Naive thymus-derived CD8-positive, alpha-beta T cell (primary cell): ENCODE data around the gene STON1. TPM values are rescaled to one million over a fixed set of nuclear protein-coding genes. Genes with fewer than 3 reads are reported as not detected.
"Not testable (repeated sequence)": the region's sequence is repeated elsewhere in the genome, so short reads cannot be mapped to it uniquely, and the experiment has no call there.

Experiments
- ATAC-seq, 2 donors: fragments of 150-1000 bp; cut with Tn5 transposase in 1 of 2; sonication (Bioruptor Pico), chemical (Tn5 transposase) in 1 of 2; 1 replicate in 1 of 2; 2 replicates in 1 of 2; pipeline ENCODE4 v1.10.0; 2021; ENCODE audit warnings: mild to moderate bottlenecking in 2 of 2, moderate library complexity in 2 of 2
- POLR2A ChIA-PET: fragments of 350-600 bp; sonication (Branson Sonifier 250); formaldehyde crosslinking; loops from one replicate; lab custom pipeline; 2021; ENCODE audit warnings: antibody characterized with exemption; lab: Charles Lee
- DNase-seq, 10 donors: peaks; one replicate each; pipeline versions ENCODE4 v3.0.0 to v3.0.0-alpha.2; 2020 to 2022
- H3K27ac Mint-ChIP-seq, 10 donors: one replicate each; pipeline ENCODE4 v1.8.0; 2020 to 2022; ENCODE audit warnings: mild to moderate bottlenecking in 10 of 10, mixed read lengths in 10 of 10, moderate library complexity in 4 of 10, inconsistent platforms in 1 of 10
- H3K27me3 Mint-ChIP-seq, 5 donors: one replicate each; pipeline ENCODE4 v1.8.0; 2021 to 2022; ENCODE audit warnings: mixed read lengths in 5 of 5
- H3K36me3 Mint-ChIP-seq, 3 donors: one replicate each; pipeline ENCODE4 v1.8.0; 2020 to 2022; ENCODE audit warnings: mixed read lengths in 3 of 3, mild to moderate bottlenecking in 2 of 3, inconsistent platforms in 1 of 3
- H3K4me1 Mint-ChIP-seq, 4 donors: one replicate each; pipeline ENCODE4 v1.8.0; 2021 to 2022; ENCODE audit warnings: mixed read lengths in 4 of 4
- H3K4me3 Mint-ChIP-seq, 10 donors: one replicate each; pipeline ENCODE4 v1.8.0; 2020 to 2022; ENCODE audit warnings: mild to moderate bottlenecking in 10 of 10, mixed read lengths in 10 of 10, moderate library complexity in 6 of 10, inconsistent platforms in 1 of 10
- H3K9me3 Mint-ChIP-seq, 9 donors: one replicate each; pipeline ENCODE4 v1.8.0; 2020 to 2022; ENCODE audit warnings: mixed read lengths in 9 of 9, mild to moderate bottlenecking in 3 of 9, inconsistent platforms in 1 of 9, moderate library complexity in 1 of 9
- polyA plus RNA-seq, 3 donors: library from polyadenylated mRNA; unstranded; fragments of 300-500 nt; fragmentation: Illumina TruSeq; gene quantifications; one replicate each; pipeline ENCODE4 v1.2.3, GENCODE V29; 2021
- total RNA-seq, 8 experiments: library from RNA in 2 of 8; stranded (reverse) in 2 of 8; gene quantifications; one replicate each; pipeline ENCODE4 v1.2.3 and lab custom pipeline; 2021 to 2026

STON1 gene
- total and polyA plus RNA-seq, 5 experiments from 2014 or later = 0.25 to 3.5 (median 2.8) TPM; not detected in 2

- Mint-ChIP-seq H3K4me1 (peaks cover 13 to 23% (median 21%) of the 10 kb centered on the region in 4 donors), H3K27ac (peak overlapping the region in 2 of 10 donors; percentile 7 to 39), H3K36me3 (peaks cover 21 to 96% (median 55%) of the 10 kb centered on the region in 3 donors), H3K9me3 (no peaks in the 10 kb centered on the region), H3K4me3 (no peak overlapping the region), H3K27me3 (no peaks in the 10 kb centered on the region)
- POLR2A ChIA-PET = no interaction called here
- DNase-seq = no peak
- no peak for ATAC-seq
Measured at GRCh38 chr2:48511849-48512470, 18.0 kb upstream of the STON1 start.

GRCh38 chr2:48512571-48512970, 17.4 kb upstream of the STON1 start:
- no peak for DNase-seq
- no peak for ATAC-seq
- Mint-ChIP-seq H3K27me3 (no peaks in the 10 kb centered on the region), H3K27ac (peak overlapping the region in 3 of 10 donors; percentile 57 to 68 (median 66)), H3K4me1 (peaks cover 13 to 23% (median 19%) of the 10 kb centered on the region in 4 donors), H3K36me3 (peaks cover 21 to 96% (median 55%) of the 10 kb centered on the region in 3 donors), H3K4me3 (no peak overlapping the region), H3K9me3 (no peaks in the 10 kb centered on the region)
- POLR2A ChIA-PET = no interaction called here

GRCh38 chr2:48514348-48515003, 15.5 kb upstream of the STON1 start:
- DNase-seq (no peak), ATAC-seq (no peak)
- Mint-ChIP-seq H3K27ac (no peak overlapping the region), H3K27me3 (no peaks in the 10 kb centered on the region), H3K4me3 (no peak overlapping the region), H3K9me3 (no peaks in the 10 kb centered on the region), H3K36me3 (peaks cover 33 to 97% (median 60%) of the 10 kb centered on the region in 3 donors), H3K4me1 (peaks cover 6 to 11% (median 8%) of the 10 kb centered on the region in 4 donors)
- POLR2A ChIA-PET = no interaction called here

GRCh38 chr2:48515513-48515985, 14.4 kb upstream of the STON1 start:
- ATAC-seq (no peak), DNase-seq (no peak)
- H3K4me3 Mint-ChIP-seq = no peak overlapping the region
- H3K27ac Mint-ChIP-seq = peak overlapping the region in 2 of 10 donors; percentile 25 to 53
- peaks cover under 1 to 9% (median under 1%) of the 10 kb centered on the region in 4 donors for H3K4me1 Mint-ChIP-seq
- peaks cover 34 to 95% (median 57%) of the 10 kb centered on the region in 3 donors for H3K36me3 Mint-ChIP-seq
- no peaks in the 10 kb centered on the region for H3K27me3 Mint-ChIP-seq
- POLR2A ChIA-PET = no interaction called here
- no peaks in the 10 kb centered on the region for H3K9me3 Mint-ChIP-seq

GRCh38 chr2:48519593-48519992, 10.4 kb upstream of the STON1 start:
- Mint-ChIP-seq H3K27ac (peak overlapping the region in 1 of 10 donors; percentile 53), H3K9me3 (no peaks in the 10 kb centered on the region), H3K4me3 (no peak overlapping the region), H3K36me3 (peaks cover 35 to 84% (median 49%) of the 10 kb centered on the region in 3 donors), H3K4me1 (peaks cover 0 to 9% (median 0%) of the 10 kb centered on the region in 4 donors), H3K27me3 (no peaks in the 10 kb centered on the region)
- no peak for ATAC-seq
- POLR2A ChIA-PET = no interaction called here
- no peak for DNase-seq

- Mint-ChIP-seq H3K4me1 (peaks cover 3 to 11% (median 5%) of the 10 kb centered on the region in 4 donors), H3K36me3 (peaks cover 10 to 51% (median 21%) of the 10 kb centered on the region in 3 donors)
- H3K27ac Mint-ChIP-seq, H3K9me3 Mint-ChIP-seq, H3K4me3 Mint-ChIP-seq, H3K27me3 Mint-ChIP-seq, DNase-seq, ATAC-seq, POLR2A ChIA-PET: not testable (repeated sequence)
Measured at GRCh38 chr2:48524756-48525155, 5.2 kb upstream of the STON1 start.

GRCh38 chr2:48525269-48525943, 4.5 kb upstream of the STON1 start:
- DNase-seq (no peak), ATAC-seq (no peak)
- Mint-ChIP-seq H3K27me3 (no peaks in the 10 kb centered on the region), H3K27ac (no peak overlapping the region), H3K4me3 (no peak overlapping the region), H3K9me3 (no peaks in the 10 kb centered on the region), H3K36me3 (peaks cover 9 to 46% (median 20%) of the 10 kb centered on the region in 3 donors), H3K4me1 (peaks cover 3 to 16% (median 7%) of the 10 kb centered on the region in 4 donors)
- POLR2A ChIA-PET = no interaction called here

- DNase-seq (no peak), ATAC-seq (no peak)
- H3K9me3 Mint-ChIP-seq = no peaks in the 10 kb centered on the region
- H3K27ac Mint-ChIP-seq = peak overlapping the region in 1 of 10 donors; percentile 18
- peaks cover 8 to 21% (median 14%) of the 10 kb centered on the region in 4 donors for H3K4me1 Mint-ChIP-seq
- POLR2A ChIA-PET = no interaction called here
- H3K36me3 Mint-ChIP-seq = peaks cover 0 to 28% (median 7%) of the 10 kb centered on the region in 3 donors
- H3K27me3 Mint-ChIP-seq = no peaks in the 10 kb centered on the region
- H3K4me3 Mint-ChIP-seq = no peak overlapping the region
Measured at GRCh38 chr2:48527226-48527885, 2.6 kb upstream of the STON1 start.

- Mint-ChIP-seq H3K4me3 (peak overlapping the region in 8 of 10 donors; percentile 7 to 92 (median 64)), H3K27me3 (no peaks in the 10 kb centered on the region), H3K9me3 (no peaks in the 10 kb centered on the region), H3K36me3 (peaks cover 0 to 24% (median 6%) of the 10 kb centered on the region in 3 donors), H3K4me1 (peaks cover 11 to 21% (median 14%) of the 10 kb centered on the region in 4 donors), H3K27ac (peak overlapping the region in 1 of 10 donors; percentile 41)
- no peak for DNase-seq
- POLR2A ChIA-PET = no interaction called here
- no peak for ATAC-seq
Measured at GRCh38 chr2:48528431-48528830, 1.5 kb upstream of the STON1 start.

GRCh38 chr2:48529194-48529593, 760 bp upstream of the STON1 start:
- H3K4me1 Mint-ChIP-seq = peaks cover 11 to 21% (median 14%) of the 10 kb centered on the region in 4 donors
- H3K4me3 Mint-ChIP-seq = peak overlapping the region; percentile 23 to 92 (median 74)

GRCh38 chr2:48529676-48530032, 300 bp upstream of the STON1 start:
- no peaks in the 10 kb centered on the region for H3K27me3 Mint-ChIP-seq
- peak overlapping the region; percentile 84 to 92 (median 88) for H3K4me3 Mint-ChIP-seq
- POLR2A ChIA-PET = no interaction called here
- peaks cover 0 to 16% (median 0%) of the 10 kb centered on the region in 3 donors for H3K36me3 Mint-ChIP-seq
- ATAC-seq (peak in 1 of 2 donors; percentile 24), DNase-seq (peak in 1 of 10 donors; percentile 9)
- H3K9me3 Mint-ChIP-seq = no peaks in the 10 kb centered on the region
- H3K27ac Mint-ChIP-seq = peak overlapping the region in 5 of 10 donors; percentile 11 to 95 (median 53)
- H3K4me1 Mint-ChIP-seq = peaks cover 11 to 21% (median 14%) of the 10 kb centered on the region in 4 donors

More at GRCh38 chr2:48529194-48529593, 760 bp upstream of the STON1 start:
- no peak for DNase-seq
- no peaks in the 10 kb centered on the region for H3K27me3 Mint-ChIP-seq
- H3K9me3 Mint-ChIP-seq = no peaks in the 10 kb centered on the region
- peak overlapping the region in 2 of 10 donors; percentile 0 to 95 for H3K27ac Mint-ChIP-seq
- POLR2A ChIA-PET = no interaction called here
- no peak for ATAC-seq
- H3K36me3 Mint-ChIP-seq = peaks cover 0 to 19% (median 2%) of the 10 kb centered on the region in 3 donors

GRCh38 chr2:48531141-48531648, 1.2 kb downstream of the STON1 start:
- Mint-ChIP-seq H3K4me1 (peaks cover 11 to 21% (median 14%) of the 10 kb centered on the region in 4 donors), H3K4me3 (peak overlapping the region; percentile 64 to 97 (median 81))
- POLR2A ChIA-PET = no interaction called here

More at GRCh38 chr2:48531141-48531648, 1.2 kb downstream of the STON1 start:
- Mint-ChIP-seq H3K27ac (peak overlapping the region in 4 of 10 donors; percentile 0 to 64 (median 36)), H3K27me3 (no peaks in the 10 kb centered on the region), H3K36me3 (peaks cover 0 to 2% (median 0%) of the 10 kb centered on the region in 3 donors), H3K9me3 (no peaks in the 10 kb centered on the region)
- no peak for DNase-seq
- no peak for ATAC-seq
